Endothelial cell of umbilical vein (primary cell): Measurements from ENCODE around the gene GADD45G. TPM values are rescaled to one million over a fixed set of nuclear protein-coding genes. Genes with fewer than 3 reads are reported as not detected.

ENCODE experiments used
- BruUV-seq: library from RNA; stranded (reverse); fragments of 400-500 nt; replicated peaks from 2 replicates; lab custom pipeline; 2021; lab: Mats Ljungman, UMichigan
- CTCF ChIA-PET: fragments of 300-600, 350-600 bp; sonication (Branson Sonifier 250); formaldehyde crosslinking; loops from one replicate; lab custom pipeline; 2021; ENCODE audit warnings: antibody characterized with exemption, inconsistent platforms; lab: Charles Lee
- POLR2A ChIA-PET: fragments of 300-600, 350-600 bp; sonication (Branson Sonifier 250); formaldehyde crosslinking; loops from one replicate; lab custom pipeline; 2021; ENCODE audit warnings: antibody characterized with exemption, inconsistent platforms; lab: Charles Lee
- DNase-seq: peaks from one replicate; pipeline ENCODE4 v3.0.0-alpha.2; 2011; ENCODE audit warnings: low read depth, low spot score
- FAIRE-seq: peaks from 2 replicates; lab custom pipeline; 2011; peaks lifted over from hg19 to GRCh38; lab: Jason Lieb, UNC
- H2AFZ ChIP-seq: 2 replicates; pipeline ENCODE4 v1.6.0; 2012; ENCODE audit warnings: low read depth, low read length, control low read depth, inconsistent platforms
- H3K27ac ChIP-seq: 2 replicates; pipeline ENCODE4 v1.5.1; 2011; ENCODE audit warnings: low read depth, mild to moderate bottlenecking, control low read depth, low read length, moderate library complexity; ENCODE audit not compliant: insufficient read depth
- H3K27me3 ChIP-seq, 2 experiments: 2 replicates each; pipeline versions ENCODE4 v1.6.0 to v1.6.1; 2011; ENCODE audit warnings: low read length in 2 of 2, mixed read lengths in 1 of 2; ENCODE audit not compliant: control insufficient read depth in 2 of 2, insufficient read depth in 2 of 2
- H3K36me3 ChIP-seq, 2 experiments: 2 replicates in 1 of 2; 3 replicates in 1 of 2; pipeline ENCODE4 v1.5.1; 2011; ENCODE audit warnings: low read length in 2 of 2, mild to moderate bottlenecking in 1 of 2, moderate library complexity in 1 of 2; ENCODE audit not compliant: control insufficient read depth in 2 of 2, insufficient read depth in 2 of 2; ENCODE audit errors: extremely low read depth in 1 of 2
- H3K4me1 ChIP-seq: 3 replicates; pipeline ENCODE4 v1.5.1; 2011; ENCODE audit warnings: mild to moderate bottlenecking, low read length; ENCODE audit not compliant: control insufficient read depth, insufficient read depth; ENCODE audit errors: extremely low read depth
- H3K4me2 ChIP-seq: 2 replicates; pipeline ENCODE4 v1.6.1; 2011; ENCODE audit warnings: low read length, control low read depth, mixed read lengths; ENCODE audit not compliant: insufficient read depth
- H3K4me3 ChIP-seq, 3 experiments: fragments of 200-600 bp in 1 of 3; sonication (generic), shearing (Covaris generic) in 1 of 3; replicated peaks in 1 of 3; 2 replicates each; pipeline ENCODE4 v1.5.1; 2011 to 2016; ENCODE audit warnings: control low read depth in 3 of 3, low read length in 3 of 3, mild to moderate bottlenecking in 2 of 3, inconsistent platforms in 1 of 3, low read depth in 1 of 3, moderate library complexity in 1 of 3; ENCODE audit not compliant: insufficient read depth in 1 of 3
- H3K79me2 ChIP-seq: 2 replicates; pipeline ENCODE4 v1.6.0; 2012; ENCODE audit warnings: low read length, inconsistent platforms; ENCODE audit not compliant: control insufficient read depth, insufficient read depth
- H3K9ac ChIP-seq: replicated peaks from 2 replicates; pipeline ENCODE3; 2011; ENCODE audit warnings: low read length, control low read depth; ENCODE audit not compliant: insufficient read depth; ENCODE audit errors: extremely low read depth
- H3K9me1 ChIP-seq: replicated peaks from 3 replicates; pipeline ENCODE4 v1.6.0; 2011; ENCODE audit warnings: mild to moderate bottlenecking, low read length; ENCODE audit not compliant: control insufficient read depth, insufficient read depth; ENCODE audit errors: extremely low read depth
- H3K9me3 ChIP-seq: replicated peaks from 2 replicates; pipeline ENCODE4 v1.5.1; 2012; ENCODE audit warnings: low read length, inconsistent platforms; ENCODE audit not compliant: control insufficient read depth, insufficient read depth
- H4K20me1 ChIP-seq: replicated peaks from 2 replicates; pipeline ENCODE3; 2011; ENCODE audit warnings: mild to moderate bottlenecking, low read length; ENCODE audit not compliant: control insufficient read depth, insufficient read depth; ENCODE audit errors: extremely low read depth
- CTCF ChIP-seq, 2 donors: IDR thresholded peaks; 1 replicate in 1 of 2; 2 replicates in 1 of 2; pipeline ENCODE4 v1.5.1; 2011; ENCODE audit warnings: low read length in 2 of 2, mild to moderate bottlenecking in 2 of 2, moderate library complexity in 2 of 2, control low read depth in 1 of 2, inconsistent platforms in 1 of 2, low read depth in 1 of 2; ENCODE audit not compliant: insufficient read depth in 1 of 2; ENCODE audit errors: extremely low read depth in 1 of 2
- EZH2 ChIP-seq: IDR thresholded peaks from 2 replicates; pipeline ENCODE4 v1.6.1; 2012; ENCODE audit warnings: borderline replicate concordance, low read depth, mild to moderate bottlenecking, moderate library complexity, low read length, inconsistent platforms; ENCODE audit not compliant: severe bottlenecking
- FOS ChIP-seq: IDR thresholded peaks from 2 replicates; pipeline ENCODE4 v1.6.1; 2011; ENCODE audit warnings: mild to moderate bottlenecking, low read length, moderate library complexity, borderline replicate concordance; ENCODE audit not compliant: insufficient read depth
- GATA2 ChIP-seq: IDR thresholded peaks from 2 replicates; pipeline ENCODE4 v1.7.0; 2011; ENCODE audit warnings: low read depth, mild to moderate bottlenecking, moderate library complexity, mixed read lengths, low read length; ENCODE audit not compliant: insufficient read length, insufficient read depth
- JUN ChIP-seq: IDR thresholded peaks from 2 replicates; pipeline ENCODE4 v1.6.1; 2011; ENCODE audit warnings: borderline replicate concordance, low read depth; ENCODE audit not compliant: insufficient read length, insufficient read depth
- MAX ChIP-seq: IDR thresholded peaks from 2 replicates; pipeline ENCODE4 v1.6.1; 2011; ENCODE audit not compliant: insufficient read depth, insufficient read length
- MYC ChIP-seq: IDR thresholded peaks from one replicate; pipeline ENCODE4 v1.6.1; 2011; ENCODE audit warnings: mild to moderate bottlenecking, low read depth, low read length
- POLR2A ChIP-seq: IDR thresholded peaks from 2 replicates; pipeline ENCODE4 v1.6.1; 2012; ENCODE audit warnings: low read depth, mild to moderate bottlenecking, control low read depth, low read length
- POLR2AphosphoS5 ChIP-seq: IDR thresholded peaks from 2 replicates; pipeline ENCODE4 v1.6.1; 2012; ENCODE audit warnings: low read depth, mild to moderate bottlenecking, control low read depth, low read length, moderate library complexity; ENCODE audit not compliant: insufficient read depth
- dilution Hi-C: fragments of 300-500 bp; cut with MboI; formaldehyde crosslinking; loops from one replicate; pipeline ENCODE4 v1.15.0; 2019; ENCODE audit warnings: low sequenced_read_pairs; ENCODE audit not compliant: extremely low pct_ligation_motif_present
- intact Hi-C: fragments of 100-400 bp; cut with micrococcal nuclease; formaldehyde crosslinking; loops from one replicate; pipeline ENCODE4 v1.10.0; 2022
- polyA plus RNA-seq, 4 experiments: library from polyadenylated mRNA; depleted of rRNA in 3 of 4; stranded (reverse) in 3 of 4; unstranded in 1 of 4; fragments of >200 nt; gene quantifications; 2 replicates each; pipeline versions ENCODE4 v1.2.1 to v1.2.3, GENCODE V29; 2011 to 2012; ENCODE audit warnings: missing spikeins in 1 of 4
- total RNA-seq: library from RNA; stranded (reverse); gene quantifications from 2 replicates; pipeline ENCODE4 v1.2.3, GENCODE V29; 2021

GADD45G gene
- total and polyA plus RNA-seq, 2 donors (not counting 3 experiments of a cell fraction or from before 2014, with no cell fraction given): 0.44 to 0.64 TPM

GRCh38 chr9:89647366-89648128 is 42.7 kb downstream of the GADD45G start:
- Histone ChIP-seq H3K4me2 (no peak overlapping the region), H3K9ac (no peak overlapping the region), H3K79me2 (no peaks in the 10 kb centered on the region), H4K20me1 (no peaks in the 10 kb centered on the region), H3K4me1 (no peaks in the 10 kb centered on the region), H3K9me1 (no peaks in the 10 kb centered on the region), H2AFZ (no peak overlapping the region), H3K9me3 (no peaks in the 10 kb centered on the region), H3K4me3 (no peak overlapping the region), H3K36me3 (no peaks in the 10 kb centered on the region), H3K27me3 (peaks cover 0 to 2% of the 10 kb centered on the region in 2 experiments), H3K27ac (no peak overlapping the region)
- intact Hi-C loops: no loop called here
- BruUV-seq: no TSS peak
- DNase-seq (no peak), FAIRE-seq (no peak)
- ChIA-PET POLR2A (no interaction called here), CTCF (interaction anchor here (0.6 to 1.5 kb wide), 2 partner anchors 50 to 71 kb away, joined by 3 read pairs; no protein-coding TSS in a partner anchor)
- dilution Hi-C loops: no loop called here
- TF ChIP-seq FOS: no peak
- no peak for TF ChIP-seq EZH2
- TF ChIP-seq MYC: no peak
- TF ChIP-seq MAX: no peak
- TF ChIP-seq JUN: no peak
- TF ChIP-seq POLR2AphosphoS5: no peak
- no peak for TF ChIP-seq POLR2A
- no peak for TF ChIP-seq GATA2
- TF ChIP-seq CTCF (IDR thresholded peaks at IDR 0.05; ENCODE audit: extremely low read depth in 1 of 2, insufficient read depth in 1 of 2, low read depth in 1 of 2, low read length in 2 of 2): no peak
